Breast epithelium (tissue), 4 donors: ENCODE results near the gene ATG101. TPM values are rescaled to one million over a fixed set of nuclear protein-coding genes. Genes with fewer than 3 reads are reported as not detected.

Experiments
- DNase-seq, 2 donors: peaks; one replicate each; pipeline ENCODE4 v3.0.0-alpha.2; 2019; ENCODE audit warnings: low spot score in 2 of 2
- H3K27ac ChIP-seq, 2 donors: fragments of 200-600 bp; sonication (generic) in 1 of 2; one replicate each; pipeline ENCODE4 v1.5.1; 2016 to 2019; ENCODE audit warnings: mild to moderate bottlenecking in 1 of 2
- H3K27me3 ChIP-seq, 2 donors: fragments of 200-600 bp; sonication (generic) in 1 of 2; one replicate each; pipeline versions ENCODE4 v1.5.1 to v1.6.0; 2017 to 2019; ENCODE audit warnings: control low read depth in 1 of 2, mild to moderate bottlenecking in 1 of 2
- H3K36me3 ChIP-seq: fragments of 200-600 bp; one replicate; pipeline ENCODE4 v1.5.1; 2019
- H3K4me1 ChIP-seq, 2 donors: fragments of 200-600 bp; sonication (generic); one replicate each; pipeline ENCODE4 v1.5.1; 2016 to 2019; ENCODE audit warnings: control low read depth in 1 of 2
- H3K4me3 ChIP-seq, 3 donors: fragments of 200-600 bp; sonication (generic); 1 replicate in 2 of 3; 2 replicates in 1 of 3; pipeline ENCODE4 v1.5.1; 2016 to 2019; ENCODE audit warnings: mild to moderate bottlenecking in 3 of 3, moderate library complexity in 2 of 3
- H3K9me3 ChIP-seq, 2 donors: fragments of 200-600 bp; sonication (generic) in 1 of 2; one replicate each; pipeline ENCODE4 v1.5.1; 2016 to 2019; ENCODE audit warnings: control low read depth in 1 of 2
- CTCF ChIP-seq, 3 donors: fragments of 450-650 bp; IDR thresholded peaks; one replicate each; pipeline ENCODE4 v1.5.1; 2016 to 2017; ENCODE audit warnings: antibody characterized with exemption in 3 of 3, mild to moderate bottlenecking in 3 of 3, moderate library complexity in 3 of 3
- POLR2A ChIP-seq: fragments of 450-650 bp; IDR thresholded peaks from one replicate; pipeline ENCODE4 v1.6.1; 2016; ENCODE audit warnings: antibody characterized with exemption, mild to moderate bottlenecking, moderate library complexity
- POLR2AphosphoS5 ChIP-seq, 3 donors: sonication (generic); formaldehyde crosslinking; IDR thresholded peaks; one replicate each; pipeline ENCODE4 v1.6.1; 2017; ENCODE audit warnings: antibody characterized with exemption in 3 of 3
- intact Hi-C: fragments of 100-400 bp; cut with DNase I; formaldehyde crosslinking; loops from one replicate; pipeline ENCODE4 v1.15.1; 2023; ENCODE audit warnings: low total_unique reads
- total RNA-seq, 3 donors: library from RNA; depleted of rRNA; stranded (reverse); fragments of >200 nt; gene quantifications; one replicate each; pipeline ENCODE4 v1.1.0, GENCODE V29; 2016

ATG101 gene
- total RNA-seq, 3 donors from 2014 or later = 35.0 to 54.2 (median 39.7) TPM

GRCh38 chr12:52055731-52056711 lies 13.8 kb upstream of the ATG101 start:
- Histone ChIP-seq H3K27me3 (no peaks in the 10 kb centered on the region), H3K36me3 (no peaks in the 10 kb centered on the region), H3K27ac (peak overlapping the region in 1 of 2 donors; percentile 4), H3K9me3 (no peaks in the 10 kb centered on the region), H3K4me3 (no peak overlapping the region), H3K4me1 (peaks cover 0 to 9% of the 10 kb centered on the region in 2 donors)
- TF ChIP-seq POLR2AphosphoS5 (IDR thresholded peaks at IDR 0.05) = no peak
- no peak for TF ChIP-seq POLR2A
- TF ChIP-seq CTCF (IDR thresholded peaks at IDR 0.05) = no peak
- DNase-seq = no peak
- intact Hi-C loops = no loop called here

- DNase-seq = no peak
- H3K27ac ChIP-seq = peak overlapping the region in 1 of 2 donors; percentile 16
- H3K36me3 ChIP-seq = no peaks in the 10 kb centered on the region
- intact Hi-C loops = no loop called here
- TF ChIP-seq POLR2AphosphoS5 (IDR thresholded peaks at IDR 0.05) (no peak), POLR2A (no peak), CTCF (IDR thresholded peaks at IDR 0.05) (no peak)
- H3K9me3 ChIP-seq = no peaks in the 10 kb centered on the region
- H3K27me3 ChIP-seq = no peaks in the 10 kb centered on the region
- no peak overlapping the region for H3K4me3 ChIP-seq
- peaks cover 0 to 9% of the 10 kb centered on the region in 2 donors for H3K4me1 ChIP-seq
Measured at GRCh38 chr12:52056801-52057637, 12.8 kb upstream of the ATG101 start.

- Histone ChIP-seq H3K4me3 (no peak overlapping the region), H3K9me3 (no peaks in the 10 kb centered on the region), H3K36me3 (no peaks in the 10 kb centered on the region), H3K27ac (no peak overlapping the region), H3K27me3 (no peaks in the 10 kb centered on the region), H3K4me1 (peaks cover 0 to 5% of the 10 kb centered on the region in 2 donors)
- no peak for DNase-seq
- TF ChIP-seq POLR2A (no peak), CTCF (IDR thresholded peaks at IDR 0.05) (no peak), POLR2AphosphoS5 (IDR thresholded peaks at IDR 0.05) (no peak)
- intact Hi-C loops = no loop called here
Measured at GRCh38 chr12:52057638-52058576, 11.9 kb upstream of the ATG101 start.

- H3K36me3 ChIP-seq = no peaks in the 10 kb centered on the region
- no peaks in the 10 kb centered on the region for H3K27me3 ChIP-seq
- intact Hi-C loops = no loop called here
- no peak overlapping the region for H3K27ac ChIP-seq
- peaks cover 0 to 5% of the 10 kb centered on the region in 2 donors for H3K4me1 ChIP-seq
- no peak for DNase-seq
- H3K4me3 ChIP-seq = no peak overlapping the region
- TF ChIP-seq POLR2A (no peak), CTCF (IDR thresholded peaks at IDR 0.05) (no peak), POLR2AphosphoS5 (IDR thresholded peaks at IDR 0.05) (no peak)
- H3K9me3 ChIP-seq = no peaks in the 10 kb centered on the region
Measured at GRCh38 chr12:52058631-52059361, 11.0 kb upstream of the ATG101 start.
